NCI-H187 (cell line): ENCODE measurements around the gene ASGR2.
"Not testable (repeated sequence)": the region's sequence is repeated elsewhere in the genome, so short reads cannot be mapped to it uniquely, and the experiment has no call there.

ENCODE experiments used
- DNase-seq, 2 experiments: peaks; one replicate each; lab custom pipeline; 2025; lab: John Stamatoyannopoulos, UW

Gene ASGR2

GRCh38 chr17:7114241-7114874 lies at the start of gene ASGR2:
Gene ASGR2, minus strand, starts transcription at chr17:7114822. Its CDS starts 582 bp downstream, at chr17:7114240.
- no peak for DNase-seq

- DNase-seq, result not testable (repeated sequence)
Observed at GRCh38 chr17:7159571-7159970, 44.9 kb upstream of the ASGR2 start.

- not testable (repeated sequence) for DNase-seq
Observed at GRCh38 chr17:7158424-7158823, 43.8 kb upstream of the ASGR2 start.

- DNase-seq, result no peak
Observed at GRCh38 chr17:7156342-7156940, 41.8 kb upstream of the ASGR2 start.

GRCh38 chr17:7147772-7148171 lies 33.1 kb upstream of the ASGR2 start:
- no peak for DNase-seq

- DNase-seq, result no peak
Observed at GRCh38 chr17:7146115-7146514, 31.5 kb upstream of the ASGR2 start.

- no peak for DNase-seq
Observed at GRCh38 chr17:7144213-7144612, 29.6 kb upstream of the ASGR2 start.

GRCh38 chr17:7141824-7142223 lies 27.2 kb upstream of the ASGR2 start:
- DNase-seq, result no peak

- DNase-seq, result no peak
Observed at GRCh38 chr17:7139400-7139799, 24.8 kb upstream of the ASGR2 start.

- DNase-seq, result no peak
Observed at GRCh38 chr17:7138800-7139381, 24.3 kb upstream of the ASGR2 start.

- no peak for DNase-seq
Observed at GRCh38 chr17:7137171-7137943, 22.7 kb upstream of the ASGR2 start.

- DNase-seq, result peak in 1 of 2 experiments; percentile 4
Observed at GRCh38 chr17:7136266-7136877, 21.8 kb upstream of the ASGR2 start.

GRCh38 chr17:7133916-7134315 lies 19.3 kb upstream of the ASGR2 start:
- DNase-seq, result no peak

- no peak for DNase-seq
Observed at GRCh38 chr17:7133424-7133823, 18.8 kb upstream of the ASGR2 start.

GRCh38 chr17:7132511-7133094 lies 18.0 kb upstream of the ASGR2 start:
- no peak for DNase-seq

- no peak for DNase-seq
Observed at GRCh38 chr17:7131423-7131791, 16.8 kb upstream of the ASGR2 start.

GRCh38 chr17:7130621-7131422 lies 16.2 kb upstream of the ASGR2 start:
- DNase-seq, result no peak

- DNase-seq, result no peak
Observed at GRCh38 chr17:7129311-7129710, 14.7 kb upstream of the ASGR2 start.

- no peak for DNase-seq
Observed at GRCh38 chr17:7128160-7128559, 13.5 kb upstream of the ASGR2 start.

- DNase-seq, result not testable (repeated sequence)
Observed at GRCh38 chr17:7127501-7127900, 12.9 kb upstream of the ASGR2 start.

- not testable (repeated sequence) for DNase-seq
Observed at GRCh38 chr17:7126386-7126785, 11.8 kb upstream of the ASGR2 start.
